ENCODE measurements around the gene VCPKMT.

VCPKMT gene

DNA sequence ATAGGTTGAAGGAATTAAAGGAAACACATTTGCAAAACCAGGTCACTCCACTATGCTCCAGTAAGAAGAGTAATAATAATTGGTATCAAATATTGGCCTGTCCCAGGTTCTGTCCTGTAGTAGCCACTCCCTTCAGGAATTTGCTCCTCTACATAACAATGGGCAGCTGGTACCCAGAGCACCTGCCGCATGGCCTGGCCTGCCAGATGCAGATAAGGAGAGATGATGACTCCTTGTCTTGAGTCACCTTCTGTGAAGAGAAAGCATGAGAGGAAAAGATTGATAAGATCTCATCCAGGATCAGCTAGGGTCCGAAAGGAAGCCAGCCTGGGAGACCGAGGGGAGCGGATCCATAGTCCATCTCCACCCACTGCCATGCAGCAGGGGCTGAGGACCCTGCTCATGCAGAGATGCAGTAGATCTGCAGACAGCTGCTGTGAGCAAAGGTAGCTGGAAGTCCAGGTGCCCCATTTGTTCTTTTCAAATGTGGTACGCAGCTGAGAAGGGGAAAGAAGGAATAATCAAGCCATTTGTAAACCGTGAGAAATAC is 24.3 kb downstream of the VCPKMT start:
- Histone ChIP-seq H3K4me1 (ENCODE audit: control insufficient read depth, low read length) (peaks cover 20% of the 10 kb centered on the region), H3K36me3 (ENCODE audit: control insufficient read depth, low read length) (no peaks in the 10 kb centered on the region), H3K27me3 (ENCODE audit: control insufficient read depth, low read length) (no peaks in the 10 kb centered on the region), H3K9me3 (ENCODE audit: control insufficient read depth, insufficient read depth, low read length) (no peaks in the 10 kb centered on the region), H4K20me1 (ENCODE audit: control insufficient read depth, insufficient read depth, low read depth, low read length) (no peaks in the 10 kb centered on the region), H3K4me3 (ENCODE audit: low read length) (no peak overlapping the region), H3F3A (ENCODE audit: control insufficient read depth, insufficient read depth) (no peaks in the 10 kb centered on the region), H3K4me2 (ENCODE audit: low read length) (no peak overlapping the region), H3K9me2 (replicated peaks; ENCODE audit: control insufficient read depth, low read length) (no peaks in the 10 kb centered on the region), H3K27ac (ENCODE audit: low read depth, low read length) (no peak overlapping the region), H3K79me2 (ENCODE audit: control insufficient read depth, low read length) (no peaks in the 10 kb centered on the region)
- TF ChIP-seq, protein P1, sequence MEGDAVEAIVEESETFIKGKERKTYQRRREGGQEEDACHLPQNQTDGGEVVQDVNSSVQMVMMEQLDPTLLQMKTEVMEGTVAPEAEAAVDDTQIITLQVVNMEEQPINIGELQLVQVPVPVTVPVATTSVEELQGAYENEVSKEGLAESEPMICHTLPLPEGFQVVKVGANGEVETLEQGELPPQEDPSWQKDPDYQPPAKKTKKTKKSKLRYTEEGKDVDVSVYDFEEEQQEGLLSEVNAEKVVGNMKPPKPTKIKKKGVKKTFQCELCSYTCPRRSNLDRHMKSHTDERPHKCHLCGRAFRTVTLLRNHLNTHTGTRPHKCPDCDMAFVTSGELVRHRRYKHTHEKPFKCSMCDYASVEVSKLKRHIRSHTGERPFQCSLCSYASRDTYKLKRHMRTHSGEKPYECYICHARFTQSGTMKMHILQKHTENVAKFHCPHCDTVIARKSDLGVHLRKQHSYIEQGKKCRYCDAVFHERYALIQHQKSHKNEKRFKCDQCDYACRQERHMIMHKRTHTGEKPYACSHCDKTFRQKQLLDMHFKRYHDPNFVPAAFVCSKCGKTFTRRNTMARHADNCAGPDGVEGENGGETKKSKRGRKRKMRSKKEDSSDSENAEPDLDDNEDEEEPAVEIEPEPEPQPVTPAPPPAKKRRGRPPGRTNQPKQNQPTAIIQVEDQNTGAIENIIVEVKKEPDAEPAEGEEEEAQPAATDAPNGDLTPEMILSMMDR (IDR thresholded peaks at IDR 0.05; ENCODE audit: low read depth, low read length, poor library complexity, severe bottlenecking): no peak
- no peak for TF ChIP-seq EZH2phosphoT487 (IDR thresholded peaks at IDR 0.05; ENCODE audit: borderline replicate concordance, low read length)

DNA sequence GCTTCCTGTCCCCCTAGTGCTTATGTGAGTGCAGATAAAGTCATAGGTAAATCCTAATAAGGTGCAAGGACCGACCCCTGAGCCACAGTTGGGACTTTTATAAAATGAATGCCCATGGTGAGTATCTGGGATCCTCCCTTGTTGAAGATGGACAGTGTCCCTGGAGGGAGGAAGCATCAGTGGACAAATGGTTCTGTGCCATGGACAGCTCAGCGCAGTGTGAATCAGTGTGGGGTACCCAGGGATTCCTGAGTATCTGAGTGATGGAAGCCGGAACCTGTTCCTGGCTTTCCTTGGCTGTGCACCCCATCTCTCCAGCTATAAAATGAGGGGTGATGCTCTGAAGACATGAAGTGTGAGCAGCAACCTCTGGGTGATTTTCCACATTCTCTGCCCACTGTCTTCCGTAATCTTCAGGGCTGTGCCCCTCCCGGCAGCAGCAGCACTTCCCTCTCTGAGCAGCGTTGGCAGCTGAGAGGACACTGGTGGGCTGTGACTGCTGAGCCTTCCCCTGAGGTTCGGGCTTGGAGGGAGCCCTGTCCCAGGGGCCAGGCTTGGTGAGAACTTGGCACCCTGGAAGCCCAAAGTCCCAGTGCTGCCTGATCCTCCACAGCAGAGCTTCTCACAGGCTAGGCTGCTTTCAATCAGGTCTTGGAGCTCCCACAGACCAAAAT is 25.0 kb downstream of the VCPKMT start:
- Histone ChIP-seq H3K4me3 (ENCODE audit: low read length) (no peak overlapping the region), H3K27me3 (ENCODE audit: control insufficient read depth, low read length) (no peaks in the 10 kb centered on the region), H3K4me1 (ENCODE audit: control insufficient read depth, low read length) (peaks cover 22% of the 10 kb centered on the region), H3K36me3 (ENCODE audit: control insufficient read depth, low read length) (no peaks in the 10 kb centered on the region), H3K9me2 (replicated peaks; ENCODE audit: control insufficient read depth, low read length) (no peaks in the 10 kb centered on the region), H4K20me1 (ENCODE audit: control insufficient read depth, insufficient read depth, low read depth, low read length) (no peaks in the 10 kb centered on the region), H3K9me3 (ENCODE audit: control insufficient read depth, insufficient read depth, low read length) (no peaks in the 10 kb centered on the region), H3F3A (ENCODE audit: control insufficient read depth, insufficient read depth) (no peaks in the 10 kb centered on the region), H3K79me2 (ENCODE audit: control insufficient read depth, low read length) (no peaks in the 10 kb centered on the region), H3K27ac (ENCODE audit: low read depth, low read length) (no peak overlapping the region), H3K4me2 (ENCODE audit: low read length) (no peak overlapping the region)
- TF ChIP-seq, protein P1 (IDR thresholded peaks at IDR 0.05; ENCODE audit: low read depth, low read length, poor library complexity, severe bottlenecking): no peak
- no peak for TF ChIP-seq EZH2phosphoT487 (IDR thresholded peaks at IDR 0.05; ENCODE audit: borderline replicate concordance, low read length)

DNA sequence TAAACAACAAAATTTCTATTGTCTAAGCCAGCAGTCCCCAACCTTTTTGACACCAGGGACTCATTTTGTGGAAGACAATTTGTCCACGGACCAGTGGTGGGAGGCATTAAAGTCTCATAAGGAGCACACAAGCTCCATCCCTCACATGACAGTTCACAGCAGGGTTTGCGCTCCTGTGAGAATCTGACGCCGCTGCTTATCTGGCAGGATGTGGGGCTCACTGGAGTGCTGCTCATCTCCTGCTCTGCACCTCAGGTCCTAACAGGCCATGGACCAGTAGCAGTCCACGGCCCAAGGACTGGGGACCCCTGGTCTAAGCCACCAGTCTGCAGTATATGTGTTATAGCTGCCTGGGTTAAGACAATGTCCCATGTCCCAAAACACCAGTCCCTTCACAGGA is 27.2 kb downstream of the VCPKMT start:
- Histone ChIP-seq H3K27me3 (ENCODE audit: control insufficient read depth, low read length) (no peaks in the 10 kb centered on the region), H3K4me3 (ENCODE audit: low read length) (no peak overlapping the region), H3K4me1 (ENCODE audit: control insufficient read depth, low read length) (peaks cover 34% of the 10 kb centered on the region), H3K9me3 (ENCODE audit: control insufficient read depth, insufficient read depth, low read length) (no peaks in the 10 kb centered on the region), H3K4me2 (ENCODE audit: low read length) (no peak overlapping the region), H4K20me1 (ENCODE audit: control insufficient read depth, insufficient read depth, low read depth, low read length) (no peaks in the 10 kb centered on the region), H3F3A (ENCODE audit: control insufficient read depth, insufficient read depth) (no peaks in the 10 kb centered on the region), H3K9me2 (replicated peaks; ENCODE audit: control insufficient read depth, low read length) (no peaks in the 10 kb centered on the region), H3K36me3 (ENCODE audit: control insufficient read depth, low read length) (no peaks in the 10 kb centered on the region), H3K79me2 (ENCODE audit: control insufficient read depth, low read length) (no peaks in the 10 kb centered on the region), H3K27ac (ENCODE audit: low read depth, low read length) (no peak overlapping the region)
- TF ChIP-seq, protein P1 (IDR thresholded peaks at IDR 0.05; ENCODE audit: low read depth, low read length, poor library complexity, severe bottlenecking): no peak
- TF ChIP-seq EZH2phosphoT487 (IDR thresholded peaks at IDR 0.05; ENCODE audit: borderline replicate concordance, low read length): no peak

Data from DOHH2 (cell line).